ENCODE results near the gene OSMR. TPM values are rescaled to one million over a fixed set of nuclear protein-coding genes. Genes with fewer than 3 reads are reported as not detected.

The OSMR gene
- total and polyA plus RNA-seq, 2 experiments from 2014 or later = 1.5 to 2.6 TPM

DNA sequence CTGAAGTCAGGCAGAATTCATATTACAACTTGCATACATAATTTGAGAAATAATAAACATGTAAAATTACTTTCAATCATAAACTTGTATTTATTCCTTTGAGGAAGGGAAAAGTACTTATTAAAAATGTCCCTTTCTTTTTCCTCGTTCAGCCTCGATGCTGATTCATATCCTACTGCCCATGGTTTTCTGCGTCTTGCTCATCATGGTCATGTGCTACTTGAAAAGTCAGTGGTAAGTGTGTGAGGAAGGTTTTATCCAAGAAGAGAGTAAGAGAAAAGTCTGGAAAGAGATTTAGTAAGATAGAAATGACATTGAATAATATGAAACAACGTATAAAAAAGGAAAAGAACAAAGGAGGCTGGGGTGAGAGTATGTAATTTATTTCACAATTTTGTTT is 85.9 kb downstream of the OSMR start:
- peaks cover 5% of the 10 kb centered on the region for H3K9me3 Mint-ChIP-seq
- H3K4me3 Mint-ChIP-seq = no peak overlapping the region
- DNase-seq (ENCODE audit: low spot score) (no peak), ATAC-seq (no peak)
- H3K36me3 ChIP-seq (ENCODE audit: insufficient read depth) = no peaks in the 10 kb centered on the region
- H2AFZ ChIP-seq = no peak overlapping the region
- H3K4me1 Mint-ChIP-seq = peaks cover 18% of the 10 kb centered on the region
- no peak overlapping the region for H3K27ac Mint-ChIP-seq
- TF ChIP-seq ZNF114 (CRISPR knock-in tag; IDR thresholded peaks at IDR 0.05) (no peak), POLR2AphosphoS5 (IDR thresholded peaks at IDR 0.05; ENCODE audit: low read depth) (no peak), NANOG (IDR thresholded peaks at IDR 0.05; ENCODE audit: borderline replicate concordance) (no peak), ZNF331 (CRISPR knock-in tag; IDR thresholded peaks at IDR 0.05; ENCODE audit: low read depth) (no peak), STAT1 (IDR thresholded peaks at IDR 0.05; ENCODE audit: unreplicated experiment) (no peak), CREB1 (CRISPR knock-in tag; IDR thresholded peaks at IDR 0.05; ENCODE audit: low read depth) (no peak)
- TF ChIP-seq, protein P1, sequence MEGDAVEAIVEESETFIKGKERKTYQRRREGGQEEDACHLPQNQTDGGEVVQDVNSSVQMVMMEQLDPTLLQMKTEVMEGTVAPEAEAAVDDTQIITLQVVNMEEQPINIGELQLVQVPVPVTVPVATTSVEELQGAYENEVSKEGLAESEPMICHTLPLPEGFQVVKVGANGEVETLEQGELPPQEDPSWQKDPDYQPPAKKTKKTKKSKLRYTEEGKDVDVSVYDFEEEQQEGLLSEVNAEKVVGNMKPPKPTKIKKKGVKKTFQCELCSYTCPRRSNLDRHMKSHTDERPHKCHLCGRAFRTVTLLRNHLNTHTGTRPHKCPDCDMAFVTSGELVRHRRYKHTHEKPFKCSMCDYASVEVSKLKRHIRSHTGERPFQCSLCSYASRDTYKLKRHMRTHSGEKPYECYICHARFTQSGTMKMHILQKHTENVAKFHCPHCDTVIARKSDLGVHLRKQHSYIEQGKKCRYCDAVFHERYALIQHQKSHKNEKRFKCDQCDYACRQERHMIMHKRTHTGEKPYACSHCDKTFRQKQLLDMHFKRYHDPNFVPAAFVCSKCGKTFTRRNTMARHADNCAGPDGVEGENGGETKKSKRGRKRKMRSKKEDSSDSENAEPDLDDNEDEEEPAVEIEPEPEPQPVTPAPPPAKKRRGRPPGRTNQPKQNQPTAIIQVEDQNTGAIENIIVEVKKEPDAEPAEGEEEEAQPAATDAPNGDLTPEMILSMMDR (conservative IDR thresholded peaks at IDR 0.05; ENCODE audit: low read depth in 2 of 2) = no peak
- TF ChIP-seq, protein P2, sequence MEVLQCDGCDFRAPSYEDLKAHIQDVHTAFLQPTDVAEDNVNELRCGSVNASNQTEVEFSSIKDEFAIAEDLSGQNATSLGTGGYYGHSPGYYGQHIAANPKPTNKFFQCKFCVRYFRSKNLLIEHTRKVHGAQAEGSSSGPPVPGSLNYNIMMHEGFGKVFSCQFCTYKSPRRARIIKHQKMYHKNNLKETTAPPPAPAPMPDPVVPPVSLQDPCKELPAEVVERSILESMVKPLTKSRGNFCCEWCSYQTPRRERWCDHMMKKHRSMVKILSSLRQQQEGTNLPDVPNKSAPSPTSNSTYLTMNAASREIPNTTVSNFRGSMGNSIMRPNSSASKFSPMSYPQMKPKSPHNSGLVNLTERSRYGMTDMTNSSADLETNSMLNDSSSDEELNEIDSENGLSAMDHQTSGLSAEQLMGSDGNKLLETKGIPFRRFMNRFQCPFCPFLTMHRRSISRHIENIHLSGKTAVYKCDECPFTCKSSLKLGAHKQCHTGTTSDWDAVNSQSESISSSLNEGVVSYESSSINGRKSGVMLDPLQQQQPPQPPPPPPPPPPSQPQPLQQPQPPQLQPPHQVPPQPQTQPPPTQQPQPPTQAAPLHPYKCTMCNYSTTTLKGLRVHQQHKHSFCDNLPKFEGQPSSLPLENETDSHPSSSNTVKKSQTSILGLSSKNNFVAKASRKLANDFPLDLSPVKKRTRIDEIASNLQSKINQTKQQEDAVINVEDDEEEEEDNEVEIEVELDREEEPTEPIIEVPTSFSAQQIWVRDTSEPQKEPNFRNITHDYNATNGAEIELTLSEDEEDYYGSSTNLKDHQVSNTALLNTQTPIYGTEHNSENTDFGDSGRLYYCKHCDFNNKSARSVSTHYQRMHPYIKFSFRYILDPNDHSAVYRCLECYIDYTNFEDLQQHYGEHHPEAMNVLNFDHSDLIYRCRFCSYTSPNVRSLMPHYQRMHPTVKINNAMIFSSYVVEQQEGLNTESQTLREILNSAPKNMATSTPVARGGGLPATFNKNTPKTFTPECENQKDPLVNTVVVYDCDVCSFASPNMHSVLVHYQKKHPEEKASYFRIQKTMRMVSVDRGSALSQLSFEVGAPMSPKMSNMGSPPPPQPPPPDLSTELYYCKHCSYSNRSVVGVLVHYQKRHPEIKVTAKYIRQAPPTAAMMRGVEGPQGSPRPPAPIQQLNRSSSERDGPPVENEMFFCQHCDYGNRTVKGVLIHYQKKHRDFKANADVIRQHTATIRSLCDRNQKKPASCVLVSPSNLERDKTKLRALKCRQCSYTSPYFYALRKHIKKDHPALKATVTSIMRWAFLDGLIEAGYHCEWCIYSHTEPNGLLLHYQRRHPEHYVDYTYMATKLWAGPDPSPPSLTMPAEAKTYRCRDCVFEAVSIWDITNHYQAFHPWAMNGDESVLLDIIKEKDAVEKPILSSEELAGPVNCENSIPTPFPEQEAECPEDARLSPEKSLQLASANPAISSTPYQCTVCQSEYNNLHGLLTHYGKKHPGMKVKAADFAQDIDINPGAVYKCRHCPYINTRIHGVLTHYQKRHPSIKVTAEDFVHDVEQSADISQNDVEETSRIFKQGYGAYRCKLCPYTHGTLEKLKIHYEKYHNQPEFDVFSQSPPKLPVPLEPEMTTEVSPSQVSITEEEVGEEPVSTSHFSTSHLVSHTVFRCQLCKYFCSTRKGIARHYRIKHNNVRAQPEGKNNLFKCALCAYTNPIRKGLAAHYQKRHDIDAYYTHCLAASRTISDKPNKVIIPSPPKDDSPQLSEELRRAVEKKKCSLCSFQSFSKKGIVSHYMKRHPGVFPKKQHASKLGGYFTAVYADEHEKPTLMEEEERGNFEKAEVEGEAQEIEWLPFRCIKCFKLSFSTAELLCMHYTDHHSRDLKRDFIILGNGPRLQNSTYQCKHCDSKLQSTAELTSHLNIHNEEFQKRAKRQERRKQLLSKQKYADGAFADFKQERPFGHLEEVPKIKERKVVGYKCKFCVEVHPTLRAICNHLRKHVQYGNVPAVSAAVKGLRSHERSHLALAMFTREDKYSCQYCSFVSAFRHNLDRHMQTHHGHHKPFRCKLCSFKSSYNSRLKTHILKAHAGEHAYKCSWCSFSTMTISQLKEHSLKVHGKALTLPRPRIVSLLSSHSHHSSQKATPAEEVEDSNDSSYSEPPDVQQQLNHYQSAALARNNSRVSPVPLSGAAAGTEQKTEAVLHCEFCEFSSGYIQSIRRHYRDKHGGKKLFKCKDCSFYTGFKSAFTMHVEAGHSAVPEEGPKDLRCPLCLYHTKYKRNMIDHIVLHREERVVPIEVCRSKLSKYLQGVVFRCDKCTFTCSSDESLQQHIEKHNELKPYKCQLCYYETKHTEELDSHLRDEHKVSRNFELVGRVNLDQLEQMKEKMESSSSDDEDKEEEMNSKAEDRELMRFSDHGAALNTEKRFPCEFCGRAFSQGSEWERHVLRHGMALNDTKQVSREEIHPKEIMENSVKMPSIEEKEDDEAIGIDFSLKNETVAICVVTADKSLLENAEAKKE (CRISPR knock-in tag; IDR thresholded peaks at IDR 0.05) = no peak
- no peak overlapping the region for H3K27ac ChIP-seq (ENCODE audit: low read depth)
- peaks cover 7% of the 10 kb centered on the region for H3K27me3 Mint-ChIP-seq (ENCODE audit: insufficient read depth, low read depth, poor library complexity)
- H3F3A ChIP-seq (replicated peaks; ENCODE audit: low read depth) = no peaks in the 10 kb centered on the region
- peaks cover 8% of the 10 kb centered on the region for H3K36me3 Mint-ChIP-seq (ENCODE audit: low read depth)
- H3K4me3 ChIP-seq = no peak overlapping the region
- H3K4me2 ChIP-seq = no peak overlapping the region
- H3K4me1 ChIP-seq (ENCODE audit: insufficient read depth) = peaks cover 4% of the 10 kb centered on the region
- peaks cover 4% of the 10 kb centered on the region; the same call in 1 of the 2 replicates for H3K9me2 ChIP-seq (ENCODE audit: insufficient read depth)
- H3K27me3 ChIP-seq (ENCODE audit: insufficient read depth) = no peaks in the 10 kb centered on the region
- no peaks in the 10 kb centered on the region for H3K79me2 ChIP-seq (replicated peaks; ENCODE audit: insufficient read depth)
- no peaks in the 10 kb centered on the region for H4K20me1 ChIP-seq (replicated peaks; ENCODE audit: insufficient read depth)

All from GM23338 (cell line).